Type B pancreatic cell (in vitro differentiated cells): ENCODE measurements around the gene PTPRM. TPM values are rescaled to one million over a fixed set of nuclear protein-coding genes. Genes with fewer than 3 reads are reported as not detected.

Experiments
- DNase-seq: peaks from one replicate; pipeline ENCODE4 v3.0.0; 2021; ENCODE audit warnings: mixed read lengths; ENCODE audit not compliant: unreplicated experiment; ENCODE audit errors: extremely low spot score
- H3K27ac Mint-ChIP-seq: 2 replicates; pipeline ENCODE4 v1.8.0; 2021; ENCODE audit warnings: mild to moderate bottlenecking, mixed read lengths
- H3K27me3 Mint-ChIP-seq: 2 replicates; pipeline ENCODE4 v1.8.0; 2021; ENCODE audit warnings: mixed read lengths
- H3K36me3 Mint-ChIP-seq: 2 replicates; pipeline ENCODE4 v1.8.0; 2021; ENCODE audit warnings: mixed read lengths
- H3K4me1 Mint-ChIP-seq: one replicate; pipeline ENCODE4 v1.8.0; 2021; ENCODE audit warnings: mixed read lengths; ENCODE audit not compliant: unreplicated experiment
- H3K4me3 Mint-ChIP-seq: 2 replicates; pipeline ENCODE4 v1.8.0; 2021; ENCODE audit warnings: mild to moderate bottlenecking, mixed read lengths
- H3K9me3 Mint-ChIP-seq: 2 replicates; pipeline ENCODE4 v1.8.0; 2021; ENCODE audit warnings: mixed read lengths
- total RNA-seq: library from RNA; stranded (reverse); gene quantifications from 2 replicates; pipeline ENCODE4 v1.2.1, GENCODE V29; 2021; ENCODE audit warnings: low replicate concordance
- TF ChIP-seq, protein P1 (sequence below): fragments of 200-600 bp; sonication (generic); conservative IDR thresholded peaks from 2 replicates; pipeline ENCODE4 v1.5.0; 2021; ENCODE audit warnings: antibody characterized with exemption, mild to moderate bottlenecking

The PTPRM gene
- total RNA-seq, 1 donor from 2014 or later, result 18.6 TPM

DNA sequence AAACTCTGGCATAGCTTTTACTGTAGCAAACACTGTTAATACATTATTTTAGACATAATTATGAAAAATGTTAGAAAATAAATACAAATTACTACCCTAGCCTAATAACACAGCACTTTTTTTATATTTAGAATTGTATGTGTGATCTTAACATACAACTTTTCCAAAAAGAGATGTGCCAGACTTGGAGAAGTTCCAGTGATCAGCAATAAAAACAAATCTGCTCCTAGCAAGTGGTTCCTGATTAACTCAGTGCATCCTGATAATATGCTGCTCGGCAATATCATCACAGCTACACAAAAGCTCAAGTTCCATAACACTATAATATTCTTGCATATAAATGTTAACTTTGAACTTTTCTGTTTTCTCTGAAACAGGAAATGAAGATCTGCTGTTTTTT is 22.4 kb upstream of the PTPRM start:
- Mint-ChIP-seq H3K4me3 (no peak overlapping the region), H3K9me3 (peaks cover 3% of the 10 kb centered on the region), H3K27ac (no peak overlapping the region), H3K4me1 (no peaks in the 10 kb centered on the region), H3K27me3 (peaks cover 3% of the 10 kb centered on the region), H3K36me3 (no peaks in the 10 kb centered on the region)
- TF ChIP-seq, protein P1, sequence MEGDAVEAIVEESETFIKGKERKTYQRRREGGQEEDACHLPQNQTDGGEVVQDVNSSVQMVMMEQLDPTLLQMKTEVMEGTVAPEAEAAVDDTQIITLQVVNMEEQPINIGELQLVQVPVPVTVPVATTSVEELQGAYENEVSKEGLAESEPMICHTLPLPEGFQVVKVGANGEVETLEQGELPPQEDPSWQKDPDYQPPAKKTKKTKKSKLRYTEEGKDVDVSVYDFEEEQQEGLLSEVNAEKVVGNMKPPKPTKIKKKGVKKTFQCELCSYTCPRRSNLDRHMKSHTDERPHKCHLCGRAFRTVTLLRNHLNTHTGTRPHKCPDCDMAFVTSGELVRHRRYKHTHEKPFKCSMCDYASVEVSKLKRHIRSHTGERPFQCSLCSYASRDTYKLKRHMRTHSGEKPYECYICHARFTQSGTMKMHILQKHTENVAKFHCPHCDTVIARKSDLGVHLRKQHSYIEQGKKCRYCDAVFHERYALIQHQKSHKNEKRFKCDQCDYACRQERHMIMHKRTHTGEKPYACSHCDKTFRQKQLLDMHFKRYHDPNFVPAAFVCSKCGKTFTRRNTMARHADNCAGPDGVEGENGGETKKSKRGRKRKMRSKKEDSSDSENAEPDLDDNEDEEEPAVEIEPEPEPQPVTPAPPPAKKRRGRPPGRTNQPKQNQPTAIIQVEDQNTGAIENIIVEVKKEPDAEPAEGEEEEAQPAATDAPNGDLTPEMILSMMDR, result no peak
- no peak for DNase-seq

DNA sequence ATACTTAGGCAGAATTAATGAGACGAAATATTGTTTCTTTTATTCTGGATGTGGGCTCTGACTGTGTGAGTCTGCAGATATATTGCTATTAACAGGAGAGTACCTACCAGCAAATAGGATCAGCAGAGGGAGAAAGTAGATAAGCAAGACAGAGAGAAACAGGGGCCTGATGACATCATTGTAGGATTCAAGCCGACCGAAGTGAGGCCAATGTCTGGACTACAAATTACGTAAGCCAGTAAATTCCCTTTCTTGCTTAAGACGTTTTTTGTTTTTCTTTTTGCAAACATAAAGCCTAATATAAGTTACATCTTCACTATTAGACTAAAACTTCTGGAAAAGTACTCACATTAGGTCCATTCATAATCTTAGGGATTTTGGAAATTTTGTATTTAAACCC is 21.4 kb upstream of the PTPRM start:
- Mint-ChIP-seq H3K4me3 (no peak overlapping the region), H3K27me3 (peaks cover 3% of the 10 kb centered on the region), H3K36me3 (no peaks in the 10 kb centered on the region), H3K4me1 (no peaks in the 10 kb centered on the region), H3K27ac (no peak overlapping the region), H3K9me3 (peaks cover 3% of the 10 kb centered on the region)
- TF ChIP-seq, protein P1, result no peak
- no peak for DNase-seq

DNA sequence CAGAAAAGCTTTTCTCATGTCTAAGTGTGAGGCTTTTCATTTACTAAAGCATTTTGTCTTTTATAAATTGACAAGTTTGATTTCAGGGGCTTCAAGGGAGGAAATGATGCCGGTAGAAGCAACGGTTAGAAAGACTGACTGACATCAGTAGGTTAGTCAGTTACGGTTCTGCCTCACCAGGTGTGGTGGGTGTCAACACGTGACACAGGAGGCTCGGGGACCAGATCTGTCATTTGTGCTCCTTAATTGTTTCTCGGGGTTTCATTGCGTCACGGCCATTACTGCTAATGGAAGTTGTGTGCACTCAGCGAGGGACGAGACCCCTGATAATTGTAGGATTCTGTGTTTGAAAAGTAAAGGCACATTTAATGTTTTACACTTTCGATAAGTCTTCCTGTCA is 18.9 kb upstream of the PTPRM start:
- no peaks in the 10 kb centered on the region for H3K9me3 Mint-ChIP-seq
- H3K27me3 Mint-ChIP-seq, result no peaks in the 10 kb centered on the region
- no peak for DNase-seq
- no peak overlapping the region for H3K27ac Mint-ChIP-seq
- H3K4me3 Mint-ChIP-seq, result no peak overlapping the region
- TF ChIP-seq, protein P1, result no peak
- H3K36me3 Mint-ChIP-seq, result no peaks in the 10 kb centered on the region
- no peaks in the 10 kb centered on the region for H3K4me1 Mint-ChIP-seq

DNA sequence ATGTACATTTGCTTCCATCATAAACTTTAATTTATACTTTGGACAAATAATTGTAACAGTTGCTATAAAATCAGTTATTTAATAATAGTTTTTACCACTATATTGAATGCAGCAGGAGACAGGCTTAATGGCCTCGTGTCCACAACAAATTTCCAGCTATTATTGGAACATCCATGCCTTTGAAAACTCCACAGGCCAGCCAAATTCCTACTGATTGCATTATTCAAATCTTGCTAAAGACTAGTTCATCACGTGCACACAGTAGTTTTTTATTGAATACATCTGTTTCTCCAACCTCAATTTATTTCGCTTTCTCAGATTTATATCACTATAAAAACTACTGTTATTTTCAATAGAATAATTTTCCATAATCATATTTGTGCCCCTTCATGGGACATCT is 18.4 kb upstream of the PTPRM start:
- Mint-ChIP-seq H3K9me3 (no peaks in the 10 kb centered on the region), H3K27me3 (no peaks in the 10 kb centered on the region), H3K27ac (no peak overlapping the region), H3K4me3 (no peak overlapping the region), H3K36me3 (no peaks in the 10 kb centered on the region), H3K4me1 (no peaks in the 10 kb centered on the region)
- TF ChIP-seq, protein P1, result no peak
- DNase-seq, result no peak

DNA sequence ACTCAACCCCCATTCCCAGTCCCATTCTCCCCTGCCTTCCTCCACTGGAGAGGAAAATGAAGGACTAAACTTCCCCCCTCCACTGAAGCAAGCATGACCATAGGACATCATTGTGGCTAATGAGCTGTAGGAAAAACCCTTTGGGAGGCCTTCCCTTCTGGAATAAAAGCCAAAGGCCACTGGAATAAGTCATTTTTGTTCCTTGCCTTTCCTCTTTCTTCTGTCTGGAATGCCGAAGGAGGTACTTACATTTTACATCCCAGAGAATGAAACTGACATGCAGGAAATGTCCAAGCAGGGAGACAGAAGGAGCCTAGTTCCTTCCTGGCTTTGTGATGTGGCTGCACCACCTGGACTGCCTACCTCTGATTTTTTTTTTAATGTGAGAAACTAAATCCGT is 9.1 kb upstream of the PTPRM start:
- H3K36me3 Mint-ChIP-seq, result no peaks in the 10 kb centered on the region
- TF ChIP-seq, protein P1, result no peak
- H3K27ac Mint-ChIP-seq, result no peak overlapping the region
- H3K4me3 Mint-ChIP-seq, result no peak overlapping the region
- no peak for DNase-seq
- H3K27me3 Mint-ChIP-seq, result no peaks in the 10 kb centered on the region
- H3K9me3 Mint-ChIP-seq, result no peaks in the 10 kb centered on the region
- peaks cover 3% of the 10 kb centered on the region for H3K4me1 Mint-ChIP-seq

DNA sequence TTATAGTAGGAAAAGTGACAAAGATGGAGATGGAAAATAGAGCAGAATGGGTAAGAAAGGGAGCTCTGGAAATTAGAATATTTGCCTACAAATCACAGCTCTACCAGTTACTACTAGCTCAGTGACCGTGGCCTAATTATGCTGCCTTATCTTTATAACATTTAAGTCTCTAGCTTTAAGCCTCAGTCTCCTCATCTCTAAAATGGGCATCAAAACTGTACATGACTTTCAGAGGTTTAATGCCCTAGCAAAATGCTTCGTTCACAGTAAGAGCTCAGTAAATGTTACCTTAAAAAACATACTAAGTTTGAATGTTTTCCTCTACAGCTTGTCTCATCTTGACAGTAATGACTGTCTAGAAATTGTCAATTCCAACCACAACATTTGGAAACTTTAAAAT is 8.3 kb upstream of the PTPRM start:
- Mint-ChIP-seq H3K9me3 (no peaks in the 10 kb centered on the region), H3K36me3 (no peaks in the 10 kb centered on the region), H3K27ac (no peak overlapping the region), H3K4me3 (no peak overlapping the region), H3K27me3 (no peaks in the 10 kb centered on the region), H3K4me1 (peaks cover 3% of the 10 kb centered on the region)
- TF ChIP-seq, protein P1, result no peak
- DNase-seq, result no peak
